Pons (tissue), 1 donor: ENCODE data around the gene PANK1.
"Not testable (repeated sequence)": the region's sequence is repeated elsewhere in the genome, so short reads cannot be mapped to it uniquely, and the experiment has no call there.

Experiments used
- DNase-seq: peaks from one replicate; pipeline ENCODE4 v3.0.0-alpha.2; 2016; ENCODE audit warnings: low spot score

The PANK1 gene

GRCh38 chr10:89566992-89567391 lies 78.0 kb downstream of the PANK1 start:
- no peak for DNase-seq

GRCh38 chr10:89566095-89566950 lies 78.7 kb downstream of the PANK1 start:
- DNase-seq, result no peak

GRCh38 chr10:89565180-89565579 lies 79.9 kb downstream of the PANK1 start:
- no peak for DNase-seq

GRCh38 chr10:89563861-89564478 lies 81.1 kb downstream of the PANK1 start:
- peak; percentile 51 for DNase-seq

GRCh38 chr10:89563311-89563710 lies 81.7 kb downstream of the PANK1 start:
- DNase-seq, result no peak

GRCh38 chr10:89556600-89556999 lies 88.4 kb downstream of the PANK1 start:
- no peak for DNase-seq

GRCh38 chr10:89555688-89556445 lies 89.2 kb downstream of the PANK1 start:
- no peak for DNase-seq

- DNase-seq, result no peak
These were observed 90.6 kb downstream of the PANK1 start for GRCh38 chr10:89554433-89554832.

GRCh38 chr10:89553064-89553734 lies 91.8 kb downstream of the PANK1 start:
- no peak for DNase-seq

- DNase-seq, result no peak
These were observed 92.8 kb downstream of the PANK1 start for GRCh38 chr10:89552213-89552612.

- no peak for DNase-seq
These were observed 94.5 kb downstream of the PANK1 start for GRCh38 chr10:89550509-89550908.

- no peak for DNase-seq
These were observed 95.5 kb downstream of the PANK1 start for GRCh38 chr10:89549510-89549909.

GRCh38 chr10:89548673-89549072 lies 96.4 kb downstream of the PANK1 start:
- no peak for DNase-seq

- no peak for DNase-seq
These were observed 97.1 kb downstream of the PANK1 start for GRCh38 chr10:89547853-89548513.

GRCh38 chr10:89546651-89547050 lies 98.4 kb downstream of the PANK1 start:
- DNase-seq, result not testable (repeated sequence)

- no peak for DNase-seq
These were observed 101.2 kb downstream of the PANK1 start for GRCh38 chr10:89543841-89544240.

- no peak for DNase-seq
These were observed 104.6 kb downstream of the PANK1 start for GRCh38 chr10:89540420-89540949.

- DNase-seq, result no peak
These were observed 107.7 kb downstream of the PANK1 start for GRCh38 chr10:89537364-89537763.

GRCh38 chr10:89536013-89536354 lies 109.1 kb downstream of the PANK1 start:
- no peak for DNase-seq

- DNase-seq, result no peak
These were observed 109.7 kb downstream of the PANK1 start, which contains the start of gene SLC16A12 for GRCh38 chr10:89535171-89536012. TSS of gene SLC16A12 (minus strand) at chr10:89535594. CDS start at chr10:89462578, 73,016 bp downstream.

- DNase-seq, result no peak
These were observed 110.2 kb downstream of the PANK1 start for GRCh38 chr10:89534826-89535166.
